ENCODE results near the gene MACROD2. TPM values are rescaled to one million over a fixed set of nuclear protein-coding genes. Genes with fewer than 3 reads are reported as not detected.

MACROD2 gene
- total and polyA plus RNA-seq, 11 donors, result 0.54 to 5.4 (median 2.4) TPM

DNA sequence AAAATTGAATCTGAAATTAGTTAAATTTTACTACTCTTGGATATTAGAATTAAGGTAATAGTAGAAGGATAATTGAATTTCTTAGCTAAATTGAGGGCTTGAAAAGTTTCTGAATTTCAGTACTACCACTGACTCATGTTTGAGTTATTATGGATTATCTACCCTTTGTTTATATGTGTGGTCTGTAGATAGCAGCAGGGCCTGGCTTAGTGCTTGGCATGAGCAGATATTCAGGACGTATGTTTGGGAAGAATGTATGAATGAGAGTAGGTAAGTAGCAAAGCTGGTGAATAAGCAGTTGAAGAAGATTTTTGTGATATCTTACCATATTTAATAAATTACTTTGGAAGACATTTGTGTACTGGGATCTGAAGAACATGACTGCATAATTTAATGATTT is 152.7 kb downstream of the MACROD2 start:
- WGBS, 4 donors, result 49 to 59% (median 55%) methylated on average over 1 of the region's 1 CpG
- no peak for ATAC-seq
- no peaks in the 10 kb centered on the region for H3K4me1 ChIP-seq
- H3K4me3 ChIP-seq, result no peak overlapping the region
- no peak overlapping the region for H3K27ac ChIP-seq
- no peak for TF ChIP-seq POLR2A (IDR thresholded peaks at IDR 0.05)
- TF ChIP-seq, protein P1, sequence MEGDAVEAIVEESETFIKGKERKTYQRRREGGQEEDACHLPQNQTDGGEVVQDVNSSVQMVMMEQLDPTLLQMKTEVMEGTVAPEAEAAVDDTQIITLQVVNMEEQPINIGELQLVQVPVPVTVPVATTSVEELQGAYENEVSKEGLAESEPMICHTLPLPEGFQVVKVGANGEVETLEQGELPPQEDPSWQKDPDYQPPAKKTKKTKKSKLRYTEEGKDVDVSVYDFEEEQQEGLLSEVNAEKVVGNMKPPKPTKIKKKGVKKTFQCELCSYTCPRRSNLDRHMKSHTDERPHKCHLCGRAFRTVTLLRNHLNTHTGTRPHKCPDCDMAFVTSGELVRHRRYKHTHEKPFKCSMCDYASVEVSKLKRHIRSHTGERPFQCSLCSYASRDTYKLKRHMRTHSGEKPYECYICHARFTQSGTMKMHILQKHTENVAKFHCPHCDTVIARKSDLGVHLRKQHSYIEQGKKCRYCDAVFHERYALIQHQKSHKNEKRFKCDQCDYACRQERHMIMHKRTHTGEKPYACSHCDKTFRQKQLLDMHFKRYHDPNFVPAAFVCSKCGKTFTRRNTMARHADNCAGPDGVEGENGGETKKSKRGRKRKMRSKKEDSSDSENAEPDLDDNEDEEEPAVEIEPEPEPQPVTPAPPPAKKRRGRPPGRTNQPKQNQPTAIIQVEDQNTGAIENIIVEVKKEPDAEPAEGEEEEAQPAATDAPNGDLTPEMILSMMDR (IDR thresholded peaks at IDR 0.05), result no peak
- DNase-seq, result no peak
- intact Hi-C loops (cut with DNase I), result loop anchor here in 1 of 10 donors (5.0 kb wide), 1 partner anchor 119 kb away; no protein-coding TSS in a partner anchor
- H3K27me3 ChIP-seq, result no peaks in the 10 kb centered on the region
- H3K36me3 ChIP-seq, result no peaks in the 10 kb centered on the region
- no peaks in the 10 kb centered on the region for H3K9me3 ChIP-seq

DNA sequence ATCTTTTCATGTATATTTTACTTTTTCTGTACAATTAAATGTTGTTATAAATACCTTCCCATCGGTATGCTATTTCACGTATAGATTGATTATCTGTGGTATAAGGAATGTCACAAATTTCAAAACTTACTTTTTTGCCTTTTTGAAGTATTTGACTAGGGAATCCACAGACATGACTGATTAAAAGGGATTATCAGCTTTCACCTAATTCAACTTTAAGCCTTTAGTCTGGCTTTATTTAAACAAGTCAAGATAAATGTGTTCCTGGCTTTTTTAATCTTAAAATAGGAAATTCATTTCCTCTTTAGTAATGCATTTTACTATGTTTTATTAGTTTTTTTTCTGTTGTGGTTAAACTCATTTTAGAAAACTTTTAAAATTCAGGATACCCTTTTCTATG is 160.0 kb downstream of the MACROD2 start:
- WGBS, 4 donors, result 62 to 74% (median 73%) methylated on average over 2 of the region's 2 CpGs
- Histone ChIP-seq H3K27me3 (no peaks in the 10 kb centered on the region), H3K36me3 (no peaks in the 10 kb centered on the region), H3K27ac (no peak overlapping the region), H3K4me1 (no peaks in the 10 kb centered on the region), H3K4me3 (no peak overlapping the region), H3K9me3 (peaks cover 0 to 8% (median 0%) of the 10 kb centered on the region in 12 donors)
- intact Hi-C loops (cut with DNase I), result no loop called here
- ATAC-seq (no peak), DNase-seq (no peak)
- TF ChIP-seq POLR2A (IDR thresholded peaks at IDR 0.05), result no peak

DNA sequence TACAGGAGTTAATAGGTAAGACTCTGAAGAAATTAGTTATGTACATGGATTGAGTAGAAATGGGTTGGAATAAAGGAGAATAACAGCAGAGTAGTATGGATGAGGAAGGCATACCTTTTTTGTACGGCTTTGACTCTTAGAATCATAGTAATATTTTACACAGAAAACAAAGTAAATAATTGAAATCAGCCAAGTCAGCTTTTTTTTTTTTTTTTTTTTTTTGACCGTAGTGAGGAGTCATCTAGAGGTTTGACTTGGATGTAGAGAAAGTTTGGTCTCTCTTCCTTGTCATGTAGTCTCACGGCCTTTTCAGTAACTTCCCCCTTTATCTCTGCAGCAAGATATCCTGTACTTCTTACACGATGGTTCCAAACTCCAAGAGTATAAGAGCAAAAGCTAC is 183.2 kb downstream of the MACROD2 start:
- ATAC-seq (no peak), DNase-seq (no peak)
- TF ChIP-seq, protein P1 (IDR thresholded peaks at IDR 0.05), result no peak
- no peak for TF ChIP-seq POLR2A (IDR thresholded peaks at IDR 0.05)
- Histone ChIP-seq H3K36me3 (no peaks in the 10 kb centered on the region), H3K4me3 (no peak overlapping the region), H3K4me1 (no peaks in the 10 kb centered on the region), H3K9me3 (peaks cover 0 to 25% (median 7%) of the 10 kb centered on the region in 12 donors), H3K27me3 (no peaks in the 10 kb centered on the region), H3K27ac (no peak overlapping the region)
- WGBS, 4 donors, result 68 to 77% (median 74%) methylated on average over 4 of the region's 4 CpGs
- intact Hi-C loops (cut with DNase I), result no loop called here

DNA sequence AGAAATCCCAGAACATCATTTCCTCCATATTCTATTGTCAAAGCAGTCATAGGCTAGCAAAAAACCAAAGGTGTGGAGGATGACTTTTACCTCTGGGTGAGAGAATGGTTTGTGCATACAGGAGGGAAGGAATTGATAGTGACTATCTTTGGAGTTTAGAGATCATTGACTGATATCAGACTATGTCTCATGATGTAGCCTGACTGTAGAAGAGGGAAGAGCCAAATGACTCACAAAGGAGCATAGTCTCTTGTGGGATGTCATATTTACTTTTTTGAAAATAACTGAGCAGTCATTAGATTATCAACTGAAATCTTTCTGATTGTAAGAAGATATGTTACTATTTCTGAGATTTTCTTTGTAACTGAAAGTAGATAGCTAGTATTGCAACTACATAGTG is 183.6 kb downstream of the MACROD2 start:
- TF ChIP-seq POLR2A (IDR thresholded peaks at IDR 0.05), result no peak
- TF ChIP-seq, protein P1 (IDR thresholded peaks at IDR 0.05), result no peak
- Histone ChIP-seq H3K4me3 (no peak overlapping the region), H3K27ac (no peak overlapping the region), H3K36me3 (no peaks in the 10 kb centered on the region), H3K27me3 (no peaks in the 10 kb centered on the region), H3K4me1 (no peaks in the 10 kb centered on the region), H3K9me3 (peaks cover 0 to 22% (median 7%) of the 10 kb centered on the region in 12 donors)
- intact Hi-C loops (cut with DNase I), result no loop called here
- no peak for ATAC-seq
- no peak for DNase-seq

DNA sequence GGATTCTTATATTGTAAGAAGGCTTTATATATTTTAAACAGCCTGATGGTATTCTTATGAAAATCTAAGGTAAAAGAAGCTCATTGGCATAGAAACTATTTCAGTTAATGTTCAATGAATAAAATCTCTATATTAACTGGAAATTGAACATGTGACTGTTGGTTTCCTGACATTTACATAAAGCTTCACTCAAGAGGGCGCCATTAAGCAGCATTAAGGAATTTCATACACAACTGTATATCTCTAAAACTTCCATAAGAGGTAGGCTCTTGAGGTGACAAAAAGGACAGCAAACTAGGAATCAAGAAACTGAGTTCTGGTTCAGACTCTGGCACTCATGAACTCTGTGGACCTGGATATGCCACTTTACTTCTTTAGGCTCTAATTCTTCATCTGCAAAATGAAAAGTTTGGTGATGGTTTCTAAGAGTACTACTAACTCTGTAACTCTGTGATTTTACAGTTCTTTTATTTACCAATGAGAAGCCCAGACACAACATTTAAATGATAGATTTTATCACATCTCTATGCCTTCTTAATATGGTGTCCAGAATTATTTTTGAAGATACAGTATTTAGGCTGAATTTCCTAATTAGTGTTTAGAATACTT is 194.6 kb downstream of the MACROD2 start:
- 16 to 27% (median 19%) methylated on average over 1 of the region's 1 CpG for WGBS, 4 donors
- Histone ChIP-seq H3K4me1 (no peaks in the 10 kb centered on the region), H3K9me3 (no peaks in the 10 kb centered on the region), H3K36me3 (no peaks in the 10 kb centered on the region), H3K4me3 (no peak overlapping the region), H3K27ac (no peak overlapping the region), H3K27me3 (no peaks in the 10 kb centered on the region)
- TF ChIP-seq, protein P1 (IDR thresholded peaks at IDR 0.05), result peak in 5 of 12 donors; percentile 7 to 33 (median 17)
- no peak for TF ChIP-seq POLR2A (IDR thresholded peaks at IDR 0.05)
- no peak for DNase-seq
- ATAC-seq, result no peak
- intact Hi-C loops (cut with DNase I), result loop anchor here in 2 of 10 donors (5.0 to 10.0 kb wide), 2 partner anchors 48 to 75 kb away; no protein-coding TSS in a partner anchor
